DMS153 (cell line): Measurements from ENCODE around the gene PCDHGC4.

Experiments
- DNase-seq: peaks from one replicate; lab custom pipeline; 2025; lab: John Stamatoyannopoulos, UW

The PCDHGC4 gene

DNA sequence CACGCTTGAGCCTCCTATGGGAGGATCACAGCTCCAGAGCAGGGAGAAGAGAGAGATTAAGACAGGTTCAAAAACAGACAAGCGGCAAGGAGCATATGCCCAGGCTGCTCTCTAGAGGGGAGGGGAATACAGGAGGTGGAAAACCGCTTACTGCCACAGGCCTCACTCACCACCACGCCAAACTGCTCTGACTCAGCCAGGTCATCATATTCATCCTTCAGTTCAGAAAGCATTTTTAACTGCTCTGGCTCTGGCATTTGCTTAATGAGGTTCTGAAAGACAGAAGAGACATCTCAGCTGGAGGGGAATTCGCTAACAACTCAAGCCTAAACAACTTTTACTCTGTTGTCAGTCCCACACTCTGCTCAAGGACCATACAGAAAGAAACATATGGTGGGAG, 44.2 kb downstream of the PCDHGC4 start:
- DNase-seq = no peak

GRCh38 chr5:141529873-141530272, 45.0 kb downstream of the PCDHGC4 start:
- no peak for DNase-seq

- DNase-seq = no peak
These were observed 47.9 kb downstream of the PCDHGC4 start for GRCh38 chr5:141532726-141533125.

DNA sequence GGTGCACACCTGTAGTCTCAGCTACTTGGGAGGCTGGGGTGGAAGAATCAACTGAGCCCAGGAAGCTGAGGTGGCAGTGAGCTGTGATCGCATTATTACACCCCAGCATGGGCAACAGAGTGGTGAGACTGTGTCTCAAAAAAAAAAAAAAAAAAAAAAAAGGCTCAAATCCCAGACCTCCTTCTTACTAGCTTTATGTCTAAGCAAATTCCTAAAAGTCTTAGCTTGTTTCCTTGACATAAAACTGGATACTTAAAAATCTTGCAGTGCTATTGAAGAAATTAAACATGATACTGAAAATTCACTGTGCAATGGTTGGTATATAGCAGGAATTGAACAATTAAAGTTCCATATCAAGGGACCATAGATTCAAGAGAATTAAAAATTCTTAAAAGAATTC, 49.1 kb downstream of the PCDHGC4 start:
- no peak for DNase-seq

DNA sequence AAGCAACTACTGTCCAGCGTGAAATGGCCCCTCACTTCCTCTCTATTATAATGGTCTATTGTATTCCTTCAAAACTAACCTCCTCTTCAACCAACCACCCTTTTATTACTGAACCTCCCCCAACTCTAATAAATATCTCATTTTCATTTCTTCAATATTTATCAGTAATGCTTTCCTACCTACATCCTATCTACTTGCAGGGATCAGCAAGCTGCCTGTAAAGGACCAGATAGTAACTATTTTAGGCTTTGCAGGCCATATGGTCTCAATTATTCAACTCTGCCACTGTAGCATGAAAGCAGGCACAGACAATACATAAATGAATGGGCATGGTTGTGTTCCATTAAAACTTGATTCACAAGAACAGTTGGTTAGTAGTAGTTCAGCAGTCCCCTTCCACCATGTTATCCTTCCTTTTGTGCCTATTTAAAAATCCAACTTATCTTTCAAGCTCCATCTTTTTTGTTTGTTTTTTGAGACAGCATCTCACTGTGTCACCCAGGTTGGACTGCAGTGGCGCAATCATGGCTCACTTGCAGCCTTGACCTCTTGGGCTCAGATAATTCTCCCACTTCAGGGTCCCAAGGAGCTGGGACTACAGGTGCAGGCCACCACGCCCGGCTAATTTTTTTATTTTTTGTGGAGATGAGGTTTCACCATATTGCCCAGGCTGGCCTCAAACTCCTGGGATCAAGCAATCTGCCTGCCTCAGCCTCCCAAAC, 49.8 kb downstream of the PCDHGC4 start:
- no peak for DNase-seq
